Measurements from ENCODE around the gene ARHGAP15. TPM values are rescaled to one million over a fixed set of nuclear protein-coding genes. Genes with fewer than 3 reads are reported as not detected.

The ARHGAP15 gene
- total RNA-seq, 1 donor from 2014 or later = 9.1 TPM

DNA sequence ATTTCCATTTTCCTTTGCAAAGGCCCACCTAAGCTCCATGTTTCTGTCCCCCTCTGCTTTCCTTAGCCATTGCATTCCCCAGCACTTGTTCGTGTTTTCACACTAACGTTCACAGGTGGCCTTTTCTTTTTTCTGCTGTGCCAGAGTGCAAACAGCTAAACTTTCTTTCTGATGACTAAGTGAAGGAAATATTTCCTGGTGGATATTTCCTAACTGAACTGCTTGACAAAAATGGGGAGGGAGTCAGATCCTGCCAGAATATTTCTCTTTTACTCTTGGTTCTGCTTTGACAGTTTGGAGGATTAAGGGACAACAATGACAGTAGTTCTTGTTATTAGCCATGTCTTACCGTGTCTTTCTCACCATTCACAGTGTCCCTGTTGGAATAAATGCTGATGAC is 344.0 kb downstream of the ARHGAP15 start:
- H3K27me3 ChIP-seq = no peaks in the 10 kb centered on the region
- DNase-seq (ENCODE audit: extremely low spot score in 2 of 2) = no peak
- H3K4me1 ChIP-seq = no peaks in the 10 kb centered on the region
- H3K9me3 ChIP-seq = no peaks in the 10 kb centered on the region
- H3K27ac ChIP-seq = no peak overlapping the region
- H3K36me3 ChIP-seq = no peaks in the 10 kb centered on the region
- TF ChIP-seq, protein P1, sequence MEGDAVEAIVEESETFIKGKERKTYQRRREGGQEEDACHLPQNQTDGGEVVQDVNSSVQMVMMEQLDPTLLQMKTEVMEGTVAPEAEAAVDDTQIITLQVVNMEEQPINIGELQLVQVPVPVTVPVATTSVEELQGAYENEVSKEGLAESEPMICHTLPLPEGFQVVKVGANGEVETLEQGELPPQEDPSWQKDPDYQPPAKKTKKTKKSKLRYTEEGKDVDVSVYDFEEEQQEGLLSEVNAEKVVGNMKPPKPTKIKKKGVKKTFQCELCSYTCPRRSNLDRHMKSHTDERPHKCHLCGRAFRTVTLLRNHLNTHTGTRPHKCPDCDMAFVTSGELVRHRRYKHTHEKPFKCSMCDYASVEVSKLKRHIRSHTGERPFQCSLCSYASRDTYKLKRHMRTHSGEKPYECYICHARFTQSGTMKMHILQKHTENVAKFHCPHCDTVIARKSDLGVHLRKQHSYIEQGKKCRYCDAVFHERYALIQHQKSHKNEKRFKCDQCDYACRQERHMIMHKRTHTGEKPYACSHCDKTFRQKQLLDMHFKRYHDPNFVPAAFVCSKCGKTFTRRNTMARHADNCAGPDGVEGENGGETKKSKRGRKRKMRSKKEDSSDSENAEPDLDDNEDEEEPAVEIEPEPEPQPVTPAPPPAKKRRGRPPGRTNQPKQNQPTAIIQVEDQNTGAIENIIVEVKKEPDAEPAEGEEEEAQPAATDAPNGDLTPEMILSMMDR (IDR thresholded peaks at IDR 0.05) = no peak
- intact Hi-C loops (cut with DNase I) = no loop called here
- H3K4me3 ChIP-seq = no peak overlapping the region

GRCh38 chr2:143473820-143474219 is 344.6 kb downstream of the ARHGAP15 start:
- DNase-seq (ENCODE audit: extremely low spot score in 2 of 2) = no peak
- Histone ChIP-seq H3K4me1 (no peaks in the 10 kb centered on the region), H3K27me3 (no peaks in the 10 kb centered on the region), H3K36me3 (no peaks in the 10 kb centered on the region), H3K27ac (no peak overlapping the region), H3K4me3 (no peak overlapping the region), H3K9me3 (no peaks in the 10 kb centered on the region)
- intact Hi-C loops (cut with DNase I) = no loop called here
- no peak for TF ChIP-seq POLR2AphosphoS5 (IDR thresholded peaks at IDR 0.05; ENCODE audit: insufficient read depth in 1 of 2, low read depth in 1 of 2)
- no peak for TF ChIP-seq POLR2A (IDR thresholded peaks at IDR 0.05)
- TF ChIP-seq, protein P1 (IDR thresholded peaks at IDR 0.05) = no peak

DNA sequence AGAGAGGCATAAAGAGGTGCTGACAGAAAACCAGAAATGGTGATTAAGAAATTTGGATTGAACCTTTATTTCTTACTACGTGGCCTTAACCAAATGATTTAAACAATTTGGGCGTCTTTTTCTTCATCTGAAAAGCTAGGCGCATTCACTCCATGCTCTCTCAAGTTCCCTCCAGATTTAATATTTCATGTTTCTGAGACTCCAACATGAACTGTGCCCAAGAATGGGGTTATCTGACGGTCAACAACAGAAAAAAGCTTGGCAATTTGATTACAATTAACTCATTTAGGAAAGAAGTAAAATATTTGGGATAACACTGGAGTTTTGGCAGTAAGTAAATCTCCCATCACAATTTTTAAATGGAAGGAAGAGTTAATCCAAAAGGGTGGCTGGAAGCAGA is 345.4 kb downstream of the ARHGAP15 start:
- no peak overlapping the region for H3K27ac ChIP-seq

GRCh38 chr2:143475041-143475776 is 346.0 kb downstream of the ARHGAP15 start:
- no peak overlapping the region for H3K4me3 ChIP-seq
- TF ChIP-seq, protein P1 (IDR thresholded peaks at IDR 0.05) = no peak
- TF ChIP-seq POLR2AphosphoS5 (IDR thresholded peaks at IDR 0.05; ENCODE audit: insufficient read depth in 1 of 2, low read depth in 1 of 2) = no peak
- TF ChIP-seq POLR2A (IDR thresholded peaks at IDR 0.05) = no peak
- intact Hi-C loops (cut with DNase I) = no loop called here
- H3K4me1 ChIP-seq = no peaks in the 10 kb centered on the region
- H3K36me3 ChIP-seq = no peaks in the 10 kb centered on the region
- no peaks in the 10 kb centered on the region for H3K9me3 ChIP-seq
- no peak for DNase-seq (ENCODE audit: extremely low spot score in 2 of 2)
- H3K27me3 ChIP-seq = no peaks in the 10 kb centered on the region
- H3K27ac ChIP-seq = peak overlapping the region; percentile 7

More for the DNA sequence above, 345.4 kb downstream of the ARHGAP15 start:
- no peaks in the 10 kb centered on the region for H3K36me3 ChIP-seq
- no peak for DNase-seq (ENCODE audit: extremely low spot score in 2 of 2)
- H3K4me1 ChIP-seq = no peaks in the 10 kb centered on the region
- H3K27me3 ChIP-seq = no peaks in the 10 kb centered on the region
- H3K4me3 ChIP-seq = no peak overlapping the region
- TF ChIP-seq POLR2A (IDR thresholded peaks at IDR 0.05) = no peak
- TF ChIP-seq, protein P1 (IDR thresholded peaks at IDR 0.05) = no peak
- TF ChIP-seq POLR2AphosphoS5 (IDR thresholded peaks at IDR 0.05; ENCODE audit: insufficient read depth in 1 of 2, low read depth in 1 of 2) = no peak
- intact Hi-C loops (cut with DNase I) = no loop called here
- H3K9me3 ChIP-seq = no peaks in the 10 kb centered on the region

DNA sequence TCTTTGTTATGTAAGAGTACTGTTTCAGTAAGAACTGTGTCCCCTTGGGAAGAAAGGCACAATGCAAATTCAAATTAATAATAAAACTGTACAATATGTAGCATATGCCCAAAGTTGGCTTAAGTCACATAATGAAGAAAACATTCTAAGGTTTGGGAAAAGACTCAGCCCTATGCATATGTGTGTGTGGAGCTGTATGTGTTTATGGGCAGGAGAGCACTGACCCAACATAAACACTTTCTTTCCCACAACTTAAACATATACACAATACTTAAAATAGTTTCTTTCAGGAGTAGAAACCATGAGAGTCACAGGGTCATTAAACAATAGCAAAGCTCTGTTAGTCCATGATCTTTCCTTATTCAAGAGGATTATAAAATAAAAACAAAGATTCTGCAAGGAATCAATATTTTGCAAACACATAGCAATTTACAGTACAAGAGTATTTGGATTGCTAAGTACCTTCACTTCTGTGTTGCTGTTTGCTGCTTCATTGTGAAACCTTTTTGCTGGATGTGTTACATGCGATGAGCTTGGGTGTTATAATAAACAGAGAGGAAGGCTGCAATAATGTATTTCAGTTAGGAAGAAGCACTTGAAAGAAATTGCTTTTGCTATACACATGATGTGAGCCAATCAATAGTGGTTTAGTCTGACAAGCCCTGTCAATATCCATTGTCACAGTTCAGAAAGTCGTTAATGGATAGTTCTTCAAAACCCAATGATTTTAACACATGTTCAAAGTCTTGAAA is 347.3 kb downstream of the ARHGAP15 start:
- Histone ChIP-seq H3K4me1 (peaks cover 9% of the 10 kb centered on the region), H3K36me3 (no peaks in the 10 kb centered on the region), H3K27me3 (no peaks in the 10 kb centered on the region), H3K4me3 (no peak overlapping the region), H3K9me3 (no peaks in the 10 kb centered on the region), H3K27ac (no peak overlapping the region)
- no peak for DNase-seq (ENCODE audit: extremely low spot score in 2 of 2)
- intact Hi-C loops (cut with DNase I) = no loop called here
- no peak for TF ChIP-seq POLR2A (IDR thresholded peaks at IDR 0.05)
- TF ChIP-seq POLR2AphosphoS5 (IDR thresholded peaks at IDR 0.05; ENCODE audit: insufficient read depth in 1 of 2, low read depth in 1 of 2) = no peak
- TF ChIP-seq, protein P1 (IDR thresholded peaks at IDR 0.05) = no peak

Measured in vagina (tissue), 2 donors.